Measurements from ENCODE around the gene LIG4.

The LIG4 gene

DNA sequence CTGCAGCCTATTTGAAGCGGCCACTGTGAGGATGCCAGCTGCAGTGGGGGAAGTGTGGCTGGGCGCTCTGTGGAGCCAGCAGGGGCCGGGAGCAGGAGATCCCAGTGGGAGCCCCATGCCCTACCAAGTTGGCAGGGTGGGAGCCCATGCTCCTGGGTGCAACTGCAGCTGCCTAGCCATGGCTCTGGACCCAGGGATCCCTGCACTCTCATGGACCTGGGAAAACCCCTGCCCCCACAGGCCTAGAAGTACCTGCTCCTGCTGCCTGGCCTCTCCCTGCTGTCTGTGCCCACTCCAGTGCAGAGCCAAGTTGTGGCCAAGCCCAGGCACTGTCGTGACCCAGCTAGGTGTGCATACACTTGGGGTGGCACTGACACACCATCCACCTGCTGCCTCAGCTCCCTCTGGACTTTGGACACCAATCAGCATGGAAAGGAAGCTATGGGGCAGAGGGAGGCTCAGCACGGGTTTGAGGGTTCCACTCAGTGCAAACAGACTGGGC, 20.9 kb downstream of the LIG4 start:
- no peak for DNase-seq (ENCODE audit: low spot score)

DNA sequence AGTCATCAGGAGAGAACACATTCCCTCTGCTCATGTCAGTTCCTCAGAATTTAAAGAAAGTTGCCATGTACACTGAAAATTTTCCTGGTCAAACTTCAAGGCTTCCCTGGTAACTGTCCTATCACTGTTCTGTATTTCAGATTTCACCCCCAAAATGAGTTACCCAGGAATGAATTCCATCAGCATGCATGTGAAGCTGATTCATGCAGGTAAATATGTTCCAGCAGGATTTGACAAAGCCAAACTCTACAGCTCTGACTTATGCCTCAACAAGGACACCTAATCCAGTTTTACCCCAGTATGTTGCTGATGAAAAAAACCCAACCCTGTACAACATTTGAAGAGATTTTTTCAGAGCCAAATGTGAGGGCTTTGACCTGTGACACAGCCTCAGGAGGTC, 21.5 kb downstream of the LIG4 start:
- DNase-seq (ENCODE audit: low spot score), result no peak

DNA sequence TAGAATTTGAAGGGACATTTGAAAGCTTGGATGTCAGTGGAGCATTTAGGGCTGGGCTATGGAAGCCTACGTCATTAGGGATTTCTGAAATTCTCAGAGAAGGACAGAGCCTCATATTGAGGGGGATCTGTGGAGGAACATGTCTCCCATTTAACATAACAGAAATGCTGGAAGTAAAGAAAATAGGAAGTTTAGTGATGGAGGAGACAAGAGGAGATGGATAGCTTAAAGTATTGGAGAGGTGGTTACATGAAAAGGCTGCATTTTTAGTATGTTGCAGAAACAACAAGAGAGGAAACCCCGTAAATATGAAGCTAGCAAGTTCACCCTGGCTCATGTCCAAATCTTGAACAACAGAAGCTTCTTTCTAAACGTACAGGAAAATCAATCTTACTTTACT, 24.4 kb downstream of the LIG4 start:
- DNase-seq (ENCODE audit: low spot score), result no peak

DNA sequence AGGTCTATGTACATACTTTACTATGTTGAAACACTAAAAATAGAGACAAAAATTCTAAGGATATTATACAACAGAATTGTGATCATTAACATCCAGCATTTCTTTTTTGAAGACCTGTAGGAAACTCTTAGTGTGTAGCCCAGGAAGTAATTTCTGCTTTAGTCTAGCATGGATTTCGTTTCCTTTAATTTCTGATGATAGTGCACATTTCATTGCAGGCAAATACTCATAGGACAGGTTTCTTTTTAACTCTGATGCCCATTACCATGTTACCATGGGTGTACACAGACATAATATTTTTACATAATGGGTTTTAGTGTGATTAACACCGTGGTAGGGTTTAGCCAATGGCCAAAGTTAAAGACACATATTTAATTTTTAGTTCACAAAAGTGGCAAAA, 27.1 kb downstream of the LIG4 start:
- DNase-seq (ENCODE audit: low spot score), result no peak

DNA sequence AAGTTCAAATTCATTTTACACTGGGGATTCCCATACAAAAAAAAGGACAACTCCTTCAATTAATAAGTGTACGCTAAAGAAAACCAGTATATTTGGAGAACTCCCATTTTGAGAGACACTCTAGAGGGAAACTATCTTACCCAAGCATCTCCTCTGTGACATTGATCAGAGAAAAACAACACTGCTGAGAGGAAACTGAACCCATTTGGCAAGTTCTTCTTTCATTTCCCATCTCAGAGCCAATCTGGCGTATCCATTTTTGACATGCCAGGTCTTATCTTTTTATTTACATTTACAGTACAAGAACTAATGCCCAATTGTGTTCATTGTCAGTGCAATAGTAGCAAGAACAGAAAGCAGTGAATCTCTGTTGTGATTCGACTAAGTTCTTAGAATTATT, 30.1 kb downstream of the LIG4 start:
- DNase-seq (ENCODE audit: low spot score), result peak; percentile 16

DNA sequence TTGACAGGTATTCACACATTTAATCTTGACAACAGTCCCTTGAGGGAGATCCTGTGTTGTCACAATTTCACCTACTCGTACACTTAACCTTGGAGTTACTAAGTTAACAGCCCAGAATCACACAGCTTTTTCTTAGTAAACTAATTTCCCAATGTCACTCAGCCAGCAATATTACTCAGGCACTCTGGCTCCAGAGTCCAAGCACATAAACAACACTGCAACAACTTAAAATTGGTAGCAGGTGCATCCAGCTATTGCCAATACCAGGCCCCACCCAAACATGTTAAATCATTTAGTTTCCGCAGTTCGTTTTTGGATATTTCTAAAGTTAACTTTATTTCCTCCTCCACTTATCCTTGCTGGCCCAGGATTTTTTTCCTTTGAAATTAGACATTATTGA, 32.7 kb downstream of the LIG4 start:
- no peak for DNase-seq (ENCODE audit: low spot score)

DNA sequence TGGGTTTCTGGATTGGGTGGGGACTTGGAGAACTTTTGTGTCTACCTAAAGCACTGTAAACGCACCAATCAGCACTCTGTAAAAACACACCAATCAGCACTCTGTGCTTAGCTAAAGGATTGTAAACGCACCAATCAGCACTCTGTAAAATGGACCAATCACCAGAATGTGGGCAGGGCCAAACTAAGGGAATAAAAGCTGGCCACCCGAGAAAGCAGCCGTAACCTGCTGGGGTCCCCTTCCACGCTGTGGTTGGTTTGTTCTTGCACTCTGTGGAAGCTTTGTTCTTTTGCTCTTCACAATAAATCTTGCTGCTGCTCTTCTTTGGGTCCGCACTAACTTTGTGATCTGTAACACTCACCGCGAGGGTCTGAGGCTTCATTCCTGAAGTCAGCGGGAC, 37.3 kb downstream of the LIG4 start:
- no peak for DNase-seq (ENCODE audit: low spot score)

DNA sequence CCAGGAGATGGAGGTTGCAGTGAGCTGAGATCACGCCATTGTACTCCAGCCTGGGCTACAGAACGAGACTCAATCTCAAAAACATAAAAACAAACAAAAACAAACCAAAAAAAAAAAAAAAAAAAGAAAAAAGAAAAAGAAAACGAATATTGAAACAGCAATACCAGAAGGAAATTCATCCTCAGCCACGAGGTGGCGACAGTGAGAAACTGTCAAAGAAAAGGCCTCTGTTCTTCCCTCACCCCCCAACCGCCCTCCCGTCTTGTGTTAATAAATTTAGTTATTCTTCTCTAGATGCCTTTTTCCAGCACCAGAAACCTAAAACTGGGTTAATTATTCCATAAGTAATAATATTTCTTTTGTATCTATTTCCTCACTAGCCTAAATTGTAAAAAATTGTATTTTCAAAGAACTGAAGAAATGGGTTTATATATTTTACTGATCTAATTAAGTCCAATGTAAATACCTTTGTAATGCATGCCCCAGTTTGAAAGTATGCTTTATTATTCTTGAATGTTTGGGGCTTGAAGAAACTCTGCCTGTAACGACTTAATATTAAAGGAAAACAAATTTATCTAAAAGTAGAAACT, 38.6 kb downstream of the LIG4 start:
- DNase-seq (ENCODE audit: low spot score), result peak; percentile 82

DNA sequence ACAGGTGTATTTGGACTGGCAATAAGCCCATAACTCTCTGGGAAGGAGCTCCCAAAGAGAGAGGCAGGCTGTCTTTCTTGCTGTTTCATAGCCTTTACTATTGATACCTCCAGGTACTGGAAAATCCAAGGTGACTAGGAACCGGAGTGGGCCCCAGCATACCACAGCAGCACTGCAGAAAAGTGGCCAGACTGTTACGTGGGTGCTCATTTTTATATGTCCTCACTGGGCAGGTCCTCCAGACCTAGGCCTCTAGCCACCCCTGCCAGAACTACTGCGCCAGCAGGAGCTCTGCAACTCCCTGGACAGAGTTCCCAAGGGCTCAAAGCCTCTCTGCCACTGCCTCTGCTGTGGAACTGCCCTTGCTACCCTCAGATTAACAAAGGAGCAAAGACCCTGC, 46.4 kb downstream of the LIG4 start:
- DNase-seq (ENCODE audit: low spot score), result no peak

DNA sequence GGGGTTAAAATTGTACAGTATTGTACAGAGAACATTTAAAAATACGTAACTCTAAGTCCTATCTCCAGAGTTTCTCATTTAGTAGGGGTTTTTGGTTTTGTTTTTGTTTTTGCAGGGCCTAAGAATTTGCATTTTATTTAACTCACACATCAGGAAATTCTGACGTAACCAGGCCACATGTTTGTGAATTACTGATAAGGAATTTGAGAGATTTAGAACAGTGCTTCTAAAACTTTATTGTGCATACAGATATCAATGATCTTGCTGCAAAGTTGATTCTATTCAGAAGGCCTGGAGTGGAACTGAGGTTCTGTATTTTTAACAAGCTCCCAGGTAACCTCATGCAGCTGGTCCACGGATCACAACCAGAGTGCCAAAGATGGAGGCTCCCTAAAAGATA, 49.3 kb downstream of the LIG4 start:
- no peak for DNase-seq (ENCODE audit: low spot score)

DNA sequence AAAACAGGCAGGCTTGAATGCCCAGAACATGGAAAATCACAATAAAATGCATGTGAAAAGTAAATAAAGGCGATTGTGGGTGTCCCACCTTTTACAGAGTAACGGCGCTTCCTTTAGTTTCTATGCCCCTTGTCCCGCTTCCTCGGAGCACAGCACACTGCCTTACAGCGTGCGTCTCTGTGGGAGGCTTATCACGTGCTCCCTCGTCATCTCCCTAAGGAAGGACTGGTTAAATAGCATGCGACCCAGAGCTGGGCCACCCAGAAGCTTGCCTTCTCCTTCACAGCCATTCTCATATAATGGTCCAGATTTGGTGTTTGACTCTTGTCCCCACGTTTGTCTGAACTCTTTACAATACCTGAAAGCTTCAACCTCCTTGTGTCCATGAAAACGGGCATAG, 56.6 kb downstream of the LIG4 start:
- no peak for DNase-seq (ENCODE audit: low spot score)

Measured in NAMALWA (cell line).